CD4-positive, alpha-beta T cell treated with Interleukin-12 subunit alpha and Interleukin-12 subunit beta, for 1 hour (primary cell): Measurements from ENCODE around the gene RASGRF2.

Source experiments
- DNase-seq: peaks from one replicate; pipeline ENCODE4 v3.0.0-alpha.2; 2020

Gene RASGRF2

GRCh38 chr5:81145329-81145935 is 185.3 kb downstream of the RASGRF2 start:
- DNase-seq, result no peak

GRCh38 chr5:81146031-81146430 is 185.9 kb downstream of the RASGRF2 start:
- no peak for DNase-seq

- no peak for DNase-seq
Observed at GRCh38 chr5:81147011-81147885, 187.1 kb downstream of the RASGRF2 start.

GRCh38 chr5:81147886-81148571 is 187.9 kb downstream of the RASGRF2 start:
- DNase-seq, result no peak

GRCh38 chr5:81151546-81151945 is 191.4 kb downstream of the RASGRF2 start:
- DNase-seq, result no peak

GRCh38 chr5:81154725-81155124 is 194.6 kb downstream of the RASGRF2 start:
- DNase-seq, result no peak

- no peak for DNase-seq
Observed at GRCh38 chr5:81156732-81157131, 196.6 kb downstream of the RASGRF2 start.

GRCh38 chr5:81161012-81161601 is 200.9 kb downstream of the RASGRF2 start:
- DNase-seq, result no peak

- no peak for DNase-seq
Observed at GRCh38 chr5:81162501-81162900, 202.3 kb downstream of the RASGRF2 start.

GRCh38 chr5:81163651-81164050 is 203.5 kb downstream of the RASGRF2 start:
- no peak for DNase-seq

GRCh38 chr5:81164476-81164875 is 204.3 kb downstream of the RASGRF2 start:
- no peak for DNase-seq

GRCh38 chr5:81164936-81165335 is 204.8 kb downstream of the RASGRF2 start:
- DNase-seq, result no peak

- DNase-seq, result peak; percentile 57
Observed at GRCh38 chr5:81165493-81166119, 205.4 kb downstream of the RASGRF2 start.

GRCh38 chr5:81166430-81166829 is 206.3 kb downstream of the RASGRF2 start:
- no peak for DNase-seq

- DNase-seq, result no peak
Observed at GRCh38 chr5:81167078-81167477, 206.9 kb downstream of the RASGRF2 start.

- DNase-seq, result no peak
Observed at GRCh38 chr5:81167544-81167943, 207.4 kb downstream of the RASGRF2 start.

GRCh38 chr5:81169924-81170323 is 209.8 kb downstream of the RASGRF2 start:
- DNase-seq, result no peak

- DNase-seq, result no peak
Observed at GRCh38 chr5:81171769-81172168, 211.6 kb downstream of the RASGRF2 start.

GRCh38 chr5:81172710-81173109 is 212.5 kb downstream of the RASGRF2 start:
- DNase-seq, result no peak

GRCh38 chr5:81177061-81177460 is 216.9 kb downstream of the RASGRF2 start:
- DNase-seq, result no peak

- DNase-seq, result no peak
Observed at GRCh38 chr5:81179959-81180358, 219.8 kb downstream of the RASGRF2 start.

- DNase-seq, result no peak
Observed at GRCh38 chr5:81180780-81181460, 220.8 kb downstream of the RASGRF2 start.
